Pons (tissue), 1 donor: ENCODE measurements around the gene KASH5.
"Not testable (repeated sequence)": the region's sequence is repeated elsewhere in the genome, so short reads cannot be mapped to it uniquely, and the experiment has no call there.

Experiments used
- DNase-seq: peaks from one replicate; pipeline ENCODE4 v3.0.0-alpha.2; 2016; ENCODE audit warnings: low spot score

The KASH5 gene

DNA sequence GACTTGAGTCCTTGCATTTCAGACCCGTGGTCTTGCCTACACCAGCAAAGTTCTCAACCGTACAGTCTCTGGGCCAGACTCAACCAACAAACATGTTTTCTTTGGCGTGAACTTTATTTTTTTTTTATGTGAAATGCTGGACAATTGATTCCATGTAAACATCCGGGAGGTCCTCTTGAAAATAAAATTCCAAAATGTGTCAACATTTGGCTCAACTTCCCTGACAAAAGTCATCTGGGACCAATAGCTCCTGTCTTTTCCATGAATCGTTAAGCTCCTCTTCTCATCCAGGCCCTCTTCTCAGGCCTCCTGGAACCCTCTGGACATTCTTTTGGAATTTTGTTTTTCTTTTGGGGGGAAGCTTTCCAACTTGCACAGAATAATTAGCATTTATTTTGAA lies 67.7 kb downstream of the KASH5 start:
- DNase-seq: no peak

DNA sequence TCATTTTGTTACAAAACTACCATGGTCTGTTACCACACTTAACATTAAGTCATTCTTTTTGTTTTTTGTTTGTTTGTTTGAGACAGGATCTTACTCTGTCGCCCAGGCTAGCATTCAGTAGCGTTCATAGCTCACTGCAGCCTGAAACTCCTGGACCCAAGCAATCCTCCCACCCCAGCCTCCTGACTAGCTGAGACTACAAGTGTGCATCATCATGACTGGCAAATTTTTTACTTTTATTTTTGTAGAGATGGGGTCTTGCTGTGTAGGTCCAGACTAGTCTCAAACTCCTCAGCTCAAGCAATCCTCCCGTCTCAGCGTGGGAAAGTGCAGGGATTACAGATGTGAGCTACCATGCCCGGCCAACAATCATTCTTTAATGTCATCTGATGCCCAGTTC lies 68.3 kb downstream of the KASH5 start:
- no peak for DNase-seq

DNA sequence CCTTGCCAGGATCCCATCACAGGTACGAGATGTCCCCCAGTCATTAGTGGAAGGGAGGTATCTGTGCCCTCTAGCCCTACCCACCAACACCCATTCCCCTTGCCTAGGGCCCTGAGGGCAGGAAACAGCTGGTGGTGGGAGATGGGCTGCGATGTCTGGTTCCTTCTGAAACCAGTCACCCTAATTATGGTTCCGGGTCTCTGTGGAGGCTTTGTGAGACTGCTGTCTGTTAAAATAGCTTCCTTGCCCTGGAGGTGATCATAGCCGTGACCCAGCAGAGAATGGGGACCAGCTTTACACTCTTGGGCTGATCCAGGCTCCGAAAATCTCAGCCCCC lies 70.5 kb downstream of the KASH5 start:
- DNase-seq: no peak

DNA sequence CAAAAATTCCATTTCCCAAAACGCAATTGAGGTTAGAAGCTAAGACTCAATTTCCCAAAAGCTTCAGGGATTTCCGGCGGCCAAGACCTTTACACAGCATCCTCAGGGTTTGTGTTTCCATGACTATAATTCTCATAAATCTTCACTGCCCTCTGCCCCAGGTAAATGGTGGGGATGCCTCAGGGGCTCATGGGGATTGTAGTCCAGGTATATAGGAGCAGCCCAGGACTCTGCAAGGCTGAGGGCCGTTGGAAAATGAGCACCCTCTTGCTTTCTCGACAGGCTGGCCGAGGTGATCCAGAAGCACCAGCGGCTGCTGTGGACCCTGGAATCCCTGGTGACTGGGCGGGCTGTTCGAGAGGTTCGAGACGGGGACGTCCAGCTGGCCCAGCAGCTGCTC lies 71.3 kb downstream of the KASH5 start:
- no peak for DNase-seq

DNA sequence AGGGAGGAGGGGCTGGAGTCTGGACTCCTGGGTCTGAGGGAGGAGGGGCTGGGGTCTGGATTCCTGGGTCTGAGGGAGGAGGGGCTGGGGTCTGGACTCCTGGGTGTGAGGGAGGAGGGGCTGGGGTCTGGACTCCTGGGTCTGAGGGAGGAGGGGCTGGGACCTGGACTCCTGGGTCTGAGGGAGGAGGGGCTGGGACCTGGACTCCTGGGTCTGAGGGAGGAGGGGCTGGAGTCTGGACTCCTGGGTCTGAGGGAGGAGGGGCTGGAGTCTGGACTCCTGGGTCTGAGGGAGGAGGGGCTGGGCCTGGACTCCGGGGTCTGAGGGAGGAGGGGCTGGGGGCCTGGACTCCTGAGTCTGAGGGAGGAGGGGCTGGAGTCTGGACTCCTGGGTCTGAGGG lies 73.1 kb downstream of the KASH5 start:
- DNase-seq: not testable (repeated sequence)

DNA sequence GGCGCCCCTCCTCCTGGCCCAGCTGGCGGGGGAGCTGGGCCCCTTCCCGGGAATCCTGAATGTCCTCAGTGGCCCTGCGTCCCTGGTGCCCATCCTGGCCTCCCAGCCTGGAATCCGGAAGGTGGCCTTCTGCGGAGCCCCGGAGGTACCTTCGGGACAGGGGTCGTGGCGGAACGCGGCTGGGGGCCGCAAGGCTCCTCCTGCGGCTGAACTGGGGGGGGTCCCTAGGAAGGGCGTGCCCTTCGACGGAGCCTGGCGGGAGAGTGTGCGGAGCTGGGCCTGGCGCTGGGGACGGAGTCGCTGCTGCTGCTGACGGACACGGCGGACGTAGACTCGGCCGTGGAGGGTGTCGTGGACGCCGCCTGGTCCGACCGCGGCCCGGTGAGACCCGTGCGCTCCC lies 73.6 kb downstream of the KASH5 start:
- DNase-seq: no peak

DNA sequence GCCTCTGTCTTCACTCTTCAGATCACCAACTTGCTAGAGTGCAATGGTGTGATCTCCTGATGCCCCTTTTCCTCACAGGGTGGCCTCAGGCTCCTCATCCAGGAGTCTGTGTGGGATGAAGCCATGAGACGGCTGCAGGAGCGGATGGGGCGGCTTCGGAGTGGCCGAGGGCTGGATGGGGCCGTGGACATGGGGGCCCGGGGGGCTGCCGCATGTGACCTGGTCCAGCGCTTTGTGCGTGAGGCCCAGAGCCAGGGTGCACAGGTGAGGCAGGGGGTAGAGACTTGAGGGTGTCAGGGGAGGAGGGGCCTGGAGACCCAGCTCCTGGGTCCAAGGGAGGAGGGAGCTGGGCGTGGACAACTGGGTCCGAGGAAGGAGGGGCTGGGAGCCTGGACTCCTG lies 74.4 kb downstream of the KASH5 start:
- no peak for DNase-seq

DNA sequence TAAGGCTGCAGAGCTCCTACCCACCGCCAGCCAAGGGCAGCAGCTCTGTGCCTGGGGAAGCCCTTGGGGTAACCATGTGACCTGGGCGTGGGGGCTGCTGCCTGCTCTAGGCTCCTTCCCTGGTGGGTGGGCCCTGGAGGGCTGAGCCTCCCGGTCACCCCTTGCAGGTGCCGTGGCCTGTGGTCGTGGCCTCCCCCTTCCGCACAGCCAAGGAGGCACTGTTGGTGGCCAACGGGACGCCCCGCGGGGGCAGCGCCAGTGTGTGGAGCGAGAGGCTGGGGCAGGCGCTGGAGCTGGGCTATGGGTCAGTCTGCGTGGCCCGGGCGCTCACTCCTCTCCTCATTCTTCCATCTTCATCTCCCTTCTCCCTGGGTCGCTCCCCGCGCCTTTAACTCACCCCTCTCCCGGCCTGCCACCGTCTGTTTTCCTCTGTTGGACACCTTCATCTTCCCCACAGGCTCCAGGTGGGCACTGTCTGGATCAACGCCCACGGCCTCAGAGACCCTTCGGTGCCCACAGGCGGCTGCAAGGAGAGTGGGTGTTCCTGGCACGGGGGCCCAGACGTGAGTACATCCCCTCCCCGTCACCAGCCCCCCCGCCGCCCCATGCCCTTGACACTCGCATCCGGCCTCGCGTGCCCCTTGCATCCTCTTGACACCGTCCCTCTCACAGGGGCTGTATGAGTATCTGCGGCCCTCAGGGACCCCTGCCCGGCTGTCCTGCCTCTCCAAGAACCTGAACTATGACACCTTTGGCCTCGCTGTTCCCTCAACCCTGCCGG lies 76.1 kb downstream of the KASH5 start:
- no peak for DNase-seq

DNA sequence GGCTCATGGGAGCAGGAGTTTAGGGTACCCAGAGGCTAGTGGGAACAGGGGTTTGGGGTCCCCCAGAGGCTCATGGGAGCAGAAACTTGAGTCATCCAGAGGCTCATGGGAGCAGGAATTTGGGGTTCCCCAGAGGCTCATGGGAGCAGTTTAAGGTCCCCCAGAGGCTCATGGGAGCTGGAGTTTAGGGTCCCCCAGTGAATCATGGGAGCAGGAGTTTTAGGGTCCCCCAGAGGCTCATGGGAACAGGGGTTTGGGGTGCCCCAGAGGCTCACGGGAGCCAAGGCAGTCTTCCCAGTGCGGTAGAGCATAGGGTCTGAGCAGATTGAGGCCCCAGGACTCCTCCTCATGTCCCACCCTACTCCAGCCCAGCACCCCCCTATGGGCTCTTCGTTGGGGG lies 77.3 kb downstream of the KASH5 start:
- DNase-seq: no peak
